Measurements from ENCODE around the gene REXO1. TPM values are rescaled to one million over a fixed set of nuclear protein-coding genes. Genes with fewer than 3 reads are reported as not detected.

REXO1 gene
- total RNA-seq, 1 experiment from 2014 or later = 52.2 TPM

GRCh38 chr19:1875646-1876495, 27.6 kb upstream of the REXO1 start:
- ATAC-seq (peak; percentile 96), DNase-seq (ENCODE audit: low read depth, low spot score) (peak; percentile 68)
- RAD21 ChIA-PET (ENCODE audit: low non-redundant PET in 1 of 2, low total read pairs in 2 of 2, uncharacterized antibody in 2 of 2, unreplicated experiment in 2 of 2) = no interaction called here
- Histone ChIP-seq H3K4me3 (replicated peaks in 1 of 2; ENCODE audit: low read depth in 1 of 2, low read length in 2 of 2) (peak overlapping the region; percentile 76 to 95), H3K36me3 (ENCODE audit: control insufficient read depth in 1 of 2, insufficient read depth in 2 of 2, low read length in 2 of 2) (peaks cover 3 to 13% of the 10 kb centered on the region in 2 experiments; a peak in 2 of 4 replicates), H3K27me3 (ENCODE audit: insufficient read depth, low read length) (no peaks in the 10 kb centered on the region), H3K27ac (ENCODE audit: low read depth, low read length) (peak overlapping the region; percentile 95), H3K4me1 (ENCODE audit: control insufficient read depth in 1 of 2, insufficient read depth in 2 of 2, low read length in 2 of 2) (peaks cover 12 to 20% of the 10 kb centered on the region in 2 experiments), H2AFZ (ENCODE audit: low read depth, low read length, poor library complexity, severe bottlenecking) (no peak overlapping the region), H3K79me2 (ENCODE audit: insufficient read depth, low read length) (peaks cover 54% of the 10 kb centered on the region), H3K4me2 (ENCODE audit: low read length) (peak overlapping the region; percentile 98), H3K9ac (ENCODE audit: low read length) (peak overlapping the region; percentile 95), H3K9me3 (ENCODE audit: control insufficient read depth in 1 of 2, insufficient read depth in 1 of 2, low read depth in 1 of 2, low read length in 2 of 2) (no peaks in the 10 kb centered on the region), H4K20me1 (ENCODE audit: insufficient read depth) (peaks cover 11% of the 10 kb centered on the region; the same call in 1 of the 2 replicates), H3K9me2 (ENCODE audit: insufficient read depth) (no peaks in the 10 kb centered on the region)
- TSS peak; percentile 71 for BruUV-seq (replicated peaks)
- POLR2A ChIA-PET = interaction anchor here (0.8 to 1.1 kb wide), 5 partner anchors 9 to 30 kb away, joined by 3 to 10 read pairs (median 5); partner anchors contain the start of genes ADAT3 and SCAMP4
- intact Hi-C loops (cut with micrococcal nuclease) = no loop called here
- CTCF ChIA-PET = interaction anchor here (0.7 to 3.3 kb wide), 4 partner anchors 9 to 54 kb away, joined by 3 to 12 read pairs (median 3); no protein-coding TSS in a partner anchor
- peak; percentile 89 for TF ChIP-seq POLR2AphosphoS5 (IDR thresholded peaks at IDR 0.05; ENCODE audit: low read depth, low read length)
- peak; percentile 80 for TF ChIP-seq ZBTB33 (IDR thresholded peaks at IDR 0.05; ENCODE audit: extremely low read depth, insufficient replicate concordance, low read length)
- TF ChIP-seq YY1 (IDR thresholded peaks at IDR 0.05; ENCODE audit: extremely low read depth, insufficient replicate concordance, low read depth, low read length) = peak; percentile 29
- peak; percentile 91 for TF ChIP-seq SP1 (IDR thresholded peaks at IDR 0.05; ENCODE audit: low read depth)
- TF ChIP-seq POLR2A (IDR thresholded peaks at IDR 0.05; ENCODE audit: borderline replicate concordance, extremely low read depth, insufficient read depth, insufficient read length) = peak; percentile 69
- peak; percentile 99 for TF ChIP-seq SIN3A (IDR thresholded peaks at IDR 0.05; ENCODE audit: low read depth)
- no peak for TF ChIP-seq SRF (IDR thresholded peaks at IDR 0.05; ENCODE audit: low read depth)
- no peak for TF ChIP-seq REST (IDR thresholded peaks at IDR 0.05; ENCODE audit: low read depth)
- TF ChIP-seq RAD21 (IDR thresholded peaks at IDR 0.05; ENCODE audit: low read depth) = no peak
- no peak for TF ChIP-seq EZH2 (IDR thresholded peaks at IDR 0.05)
- TF ChIP-seq MAX (IDR thresholded peaks at IDR 0.05) = peak; percentile 99
- no peak for TF ChIP-seq CEBPB (IDR thresholded peaks at IDR 0.05; ENCODE audit: low read depth)
- TF ChIP-seq CBX3 (IDR thresholded peaks at IDR 0.05; ENCODE audit: low read depth) = no peak; the same call in 1 of the 2 replicates
- TF ChIP-seq FOSL1 (IDR thresholded peaks at IDR 0.05; ENCODE audit: low read depth) = no peak
- no peak for TF ChIP-seq ZNF274 (IDR thresholded peaks at IDR 0.05; ENCODE audit: low read depth, low read length)
- no peak; the same call in 1 of the 2 replicates for TF ChIP-seq ELF1 (IDR thresholded peaks at IDR 0.05; ENCODE audit: borderline replicate concordance, low read depth)
- no peak for TF ChIP-seq EZH2phosphoT487 (IDR thresholded peaks at IDR 0.05; ENCODE audit: borderline replicate concordance)
- no peak; the same call in 1 of the 2 replicates for TF ChIP-seq JUND (IDR thresholded peaks at IDR 0.05)
- TF ChIP-seq TCF7L2 (IDR thresholded peaks at IDR 0.05; ENCODE audit: borderline replicate concordance, extremely low read depth, insufficient read depth, insufficient read length) = peak; percentile 65
- peak; percentile 59; the same call in 1 of the 2 replicates for TF ChIP-seq ZFX (IDR thresholded peaks at IDR 0.05)
